Suprapubic skin (tissue), 4 donors: Measurements from ENCODE around the gene DHTKD1. TPM values are rescaled to one million over a fixed set of nuclear protein-coding genes. Genes with fewer than 3 reads are reported as not detected.

ENCODE experiments used
- DNase-seq, 2 donors: peaks; one replicate each; pipeline ENCODE4 v3.0.0-alpha.2; 2019; ENCODE audit warnings: low spot score in 2 of 2
- H3K27ac ChIP-seq: fragments of 200-600 bp; sonication (generic); one replicate; pipeline ENCODE4 v1.5.1; 2019
- H3K27me3 ChIP-seq: fragments of 200-600 bp; sonication (generic); one replicate; pipeline ENCODE4 v1.5.1; 2019
- H3K36me3 ChIP-seq: fragments of 200-600 bp; sonication (generic); one replicate; pipeline ENCODE4 v1.5.1; 2019
- H3K4me1 ChIP-seq: fragments of 200-600 bp; sonication (generic); one replicate; pipeline ENCODE4 v1.5.1; 2019
- H3K4me3 ChIP-seq: fragments of 200-600 bp; sonication (generic); one replicate; pipeline ENCODE4 v1.5.1; 2019; ENCODE audit warnings: mild to moderate bottlenecking
- H3K9me3 ChIP-seq: fragments of 200-600 bp; sonication (generic); one replicate; pipeline ENCODE4 v1.5.1; 2019
- CTCF ChIP-seq, 2 donors: fragments of 200-600 bp in 1 of 2; fragments of 450-650 bp in 1 of 2; sonication (generic) in 1 of 2; IDR thresholded peaks; one replicate each; pipeline ENCODE4 v1.5.1; 2016 to 2019; ENCODE audit warnings: antibody characterized with exemption in 2 of 2, mild to moderate bottlenecking in 1 of 2, moderate library complexity in 1 of 2
- EP300 ChIP-seq: sonication (generic); formaldehyde crosslinking; IDR thresholded peaks from one replicate; pipeline ENCODE4 v1.6.1; 2017; ENCODE audit warnings: antibody characterized with exemption
- POLR2A ChIP-seq, 2 donors: fragments of 450-650 bp; IDR thresholded peaks; one replicate each; pipeline ENCODE4 v1.6.1; 2017; ENCODE audit warnings: antibody characterized with exemption in 2 of 2, mild to moderate bottlenecking in 2 of 2, moderate library complexity in 2 of 2
- POLR2AphosphoS5 ChIP-seq, 3 donors: sonication (generic); formaldehyde crosslinking; IDR thresholded peaks; one replicate each; pipeline ENCODE4 v1.6.1; 2017; ENCODE audit warnings: antibody characterized with exemption in 3 of 3
- WGBS: methylation state at CpG from one replicate; pipeline ENCODE4 v1.1.5; 2018; 5-methylcytosine and 5-hydroxymethylcytosine counted together
- total RNA-seq, 4 donors: library from RNA; depleted of rRNA; stranded (reverse); fragments of >200 nt; gene quantifications; one replicate each; pipeline ENCODE4 v1.1.0, GENCODE V29; 2016

Gene DHTKD1
- total RNA-seq, 4 donors from 2014 or later, result 9.1 to 21.2 (median 18.3) TPM

GRCh38 chr10:12103802-12104201 lies 35.0 kb downstream of the DHTKD1 start:
- H3K27ac ChIP-seq, result no peak overlapping the region
- no peaks in the 10 kb centered on the region for H3K27me3 ChIP-seq
- WGBS, result 86% methylated on average over 4 of the region's 4 CpGs
- TF ChIP-seq EP300 (no peak), POLR2AphosphoS5 (IDR thresholded peaks at IDR 0.05) (no peak), CTCF (IDR thresholded peaks at IDR 0.05) (no peak), POLR2A (IDR thresholded peaks at IDR 0.05) (no peak)
- H3K4me1 ChIP-seq, result no peaks in the 10 kb centered on the region
- no peak for DNase-seq
- no peaks in the 10 kb centered on the region for H3K9me3 ChIP-seq
- H3K4me3 ChIP-seq, result no peak overlapping the region
- H3K36me3 ChIP-seq, result peaks cover 75% of the 10 kb centered on the region

- Histone ChIP-seq H3K4me3 (no peak overlapping the region), H3K4me1 (no peaks in the 10 kb centered on the region), H3K9me3 (no peaks in the 10 kb centered on the region), H3K27ac (no peak overlapping the region), H3K27me3 (no peaks in the 10 kb centered on the region), H3K36me3 (peaks cover 63% of the 10 kb centered on the region)
- WGBS, result 89% methylated on average over 14 of the region's 14 CpGs
- DNase-seq, result no peak
- TF ChIP-seq POLR2A (IDR thresholded peaks at IDR 0.05), result no peak
- TF ChIP-seq EP300, result no peak
- TF ChIP-seq POLR2AphosphoS5 (IDR thresholded peaks at IDR 0.05), result no peak
- TF ChIP-seq CTCF (IDR thresholded peaks at IDR 0.05), result no peak
Observed at GRCh38 chr10:12107781-12108180, 39.0 kb downstream of the DHTKD1 start.

DNA sequence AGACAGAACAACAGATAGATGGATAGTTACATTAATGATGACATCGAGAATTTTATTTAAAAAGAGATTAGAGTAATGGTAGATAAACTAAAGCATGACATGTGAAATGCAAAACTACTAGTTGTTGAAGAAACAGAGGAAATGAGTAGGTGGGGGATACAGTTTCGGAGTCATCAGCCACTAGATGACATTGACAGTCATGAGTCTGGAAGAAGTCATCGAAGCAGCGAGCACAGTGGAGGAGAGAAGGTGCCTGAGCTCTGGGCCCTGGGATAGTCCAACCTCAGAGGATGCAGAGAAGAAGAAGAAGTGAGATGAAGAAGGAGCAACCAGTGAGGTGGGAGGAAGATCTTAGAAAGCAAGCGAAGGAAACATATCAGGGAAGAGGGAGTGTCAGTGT lies 40.5 kb downstream of the DHTKD1 start:
- 95% methylated on average over 5 of the region's 5 CpGs for WGBS
- no peak overlapping the region for H3K27ac ChIP-seq
- no peaks in the 10 kb centered on the region for H3K27me3 ChIP-seq
- DNase-seq, result no peak
- no peaks in the 10 kb centered on the region for H3K9me3 ChIP-seq
- TF ChIP-seq POLR2AphosphoS5 (IDR thresholded peaks at IDR 0.05), result no peak
- TF ChIP-seq EP300, result no peak
- TF ChIP-seq CTCF (IDR thresholded peaks at IDR 0.05), result no peak
- no peak for TF ChIP-seq POLR2A (IDR thresholded peaks at IDR 0.05)
- H3K4me3 ChIP-seq, result no peak overlapping the region
- no peaks in the 10 kb centered on the region for H3K4me1 ChIP-seq
- peaks cover 65% of the 10 kb centered on the region for H3K36me3 ChIP-seq

DNA sequence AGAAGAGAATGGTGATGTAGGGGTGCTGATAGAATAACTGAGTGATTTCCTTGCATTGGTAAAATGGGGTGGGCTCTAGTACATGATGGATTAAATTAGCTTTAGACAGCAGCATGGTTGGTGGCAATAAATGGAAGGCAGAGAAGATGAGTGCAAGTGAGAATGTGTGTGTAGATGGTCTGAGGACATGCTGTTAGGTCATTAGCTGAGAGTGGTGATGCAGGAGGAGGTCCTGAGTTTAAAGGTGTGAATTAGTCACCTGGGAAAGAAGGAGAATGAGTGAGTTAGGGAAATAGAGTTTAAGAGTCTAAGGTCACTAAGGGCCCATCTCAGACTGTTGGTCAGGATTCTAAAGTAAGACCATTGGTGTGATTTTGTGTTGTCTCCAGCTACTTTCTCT lies 42.8 kb downstream of the DHTKD1 start:
- no peak for DNase-seq
- peaks cover 54% of the 10 kb centered on the region for H3K36me3 ChIP-seq
- H3K4me3 ChIP-seq, result no peak overlapping the region
- no peak overlapping the region for H3K27ac ChIP-seq
- H3K4me1 ChIP-seq, result no peaks in the 10 kb centered on the region
- no peaks in the 10 kb centered on the region for H3K27me3 ChIP-seq
- H3K9me3 ChIP-seq, result no peaks in the 10 kb centered on the region
- no peak for TF ChIP-seq POLR2AphosphoS5 (IDR thresholded peaks at IDR 0.05)
- TF ChIP-seq EP300, result no peak
- TF ChIP-seq POLR2A (IDR thresholded peaks at IDR 0.05), result no peak
- no peak for TF ChIP-seq CTCF (IDR thresholded peaks at IDR 0.05)

DNA sequence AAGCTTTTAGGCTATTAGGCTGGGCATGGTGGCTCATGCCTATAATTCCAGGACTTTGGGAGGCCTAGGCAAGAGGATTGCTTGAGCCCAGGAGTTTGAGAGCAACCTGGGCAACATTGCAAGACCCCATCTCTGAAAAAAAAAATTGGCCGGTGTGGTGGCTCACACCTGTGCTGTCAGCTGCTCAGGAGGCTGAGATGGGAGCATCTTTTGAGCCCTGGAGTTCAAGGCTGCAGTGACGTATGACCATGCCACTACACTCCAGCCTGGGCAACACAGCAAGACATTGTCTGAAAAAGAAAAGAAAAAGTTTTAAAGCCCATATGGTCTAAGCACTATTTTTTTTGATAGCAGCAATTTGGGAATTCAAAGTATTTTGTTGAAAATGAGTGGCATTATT lies 44.9 kb downstream of the DHTKD1 start:
- peaks cover 55% of the 10 kb centered on the region for H3K36me3 ChIP-seq
- no peak overlapping the region for H3K27ac ChIP-seq
- no peaks in the 10 kb centered on the region for H3K4me1 ChIP-seq
- TF ChIP-seq POLR2A (IDR thresholded peaks at IDR 0.05) (no peak), CTCF (IDR thresholded peaks at IDR 0.05) (no peak), POLR2AphosphoS5 (IDR thresholded peaks at IDR 0.05) (no peak), EP300 (no peak)
- H3K9me3 ChIP-seq, result no peaks in the 10 kb centered on the region
- no peaks in the 10 kb centered on the region for H3K27me3 ChIP-seq
- DNase-seq, result no peak
- WGBS, result 100% methylated on average over 2 of the region's 2 CpGs
- no peak overlapping the region for H3K4me3 ChIP-seq
